Neural cell (in vitro differentiated cells): ENCODE results near the gene ACOX3. TPM values are rescaled to one million over a fixed set of nuclear protein-coding genes. Genes with fewer than 3 reads are reported as not detected.

Experiments used
- H2AFZ ChIP-seq: fragments of 200-600, 300-800 bp; sonication (generic), shearing (Covaris generic); 2 replicates; pipeline ENCODE4 v1.6.0; 2014; ENCODE audit warnings: low read depth, mild to moderate bottlenecking, antibody characterized with exemption, low read length, moderate library complexity
- H3F3A ChIP-seq: fragments of 200-600 bp; shearing (Covaris generic); 2 replicates; pipeline ENCODE4 v1.6.1; 2016; ENCODE audit warnings: mild to moderate bottlenecking, moderate library complexity, mixed read lengths, antibody characterized with exemption, low read length; ENCODE audit not compliant: insufficient read depth, poor library complexity, severe bottlenecking
- H3K27ac ChIP-seq: fragments of 200-600, 300-800 bp; sonication (generic), shearing (Covaris generic); 2 replicates; pipeline ENCODE4 v1.5.1; 2014; ENCODE audit warnings: mild to moderate bottlenecking, low read length, moderate library complexity
- H3K27me3 ChIP-seq: fragments of 300-800, 200-600 bp; sonication (generic), shearing (Covaris generic); 2 replicates; pipeline ENCODE4 v1.6.0; 2014; ENCODE audit warnings: mild to moderate bottlenecking, low read depth, low read length, moderate library complexity; ENCODE audit not compliant: insufficient read depth
- H3K36me3 ChIP-seq: fragments of 300-800, 200-600 bp; sonication (generic), shearing (Covaris generic); 2 replicates; pipeline ENCODE4 v1.5.1; 2014; ENCODE audit warnings: mild to moderate bottlenecking, antibody characterized with exemption, low read length, moderate library complexity; ENCODE audit not compliant: insufficient read depth
- H3K4me2 ChIP-seq: fragments of 300-800, 200-600 bp; sonication (generic), shearing (Covaris generic); 2 replicates; pipeline ENCODE4 v1.6.0; 2014; ENCODE audit warnings: mild to moderate bottlenecking, low read length
- H3K4me3 ChIP-seq: fragments of 300-800, 200-600 bp; sonication (generic), shearing (Covaris generic); 2 replicates; pipeline ENCODE4 v1.5.1; 2014; ENCODE audit warnings: mild to moderate bottlenecking, low read length, moderate library complexity
- H3K79me2 ChIP-seq: fragments of 200-600 bp; shearing (Covaris generic); replicated peaks from 2 replicates; pipeline ENCODE4 v1.6.0; 2014; ENCODE audit warnings: mild to moderate bottlenecking, low read length, moderate library complexity; ENCODE audit not compliant: insufficient read depth
- H3K9ac ChIP-seq: fragments of 300-800, 200-600 bp; sonication (generic), shearing (Covaris generic); 2 replicates; pipeline ENCODE4 v1.6.1; 2016; ENCODE audit warnings: mild to moderate bottlenecking, low read length, mixed read lengths
- H3K9me2 ChIP-seq: fragments of 200-600 bp; shearing (Covaris generic); 2 replicates; pipeline ENCODE4 v1.6.1; 2016; ENCODE audit warnings: mild to moderate bottlenecking, low read length, mixed read lengths; ENCODE audit not compliant: insufficient read depth
- H3K9me3 ChIP-seq: fragments of 200-600, 300-800 bp; sonication (generic), shearing (Covaris generic); 2 replicates; pipeline ENCODE4 v1.6.1; 2016; ENCODE audit warnings: mild to moderate bottlenecking, mixed run types, low read length, moderate library complexity, mixed read lengths
- H4K20me1 ChIP-seq: fragments of 200-600 bp; shearing (Covaris generic); 2 replicates; pipeline ENCODE4 v1.6.1; 2016; ENCODE audit warnings: mild to moderate bottlenecking, mixed run types; ENCODE audit not compliant: insufficient read depth
- EP300 ChIP-seq: fragments of 450-650 bp; conservative IDR thresholded peaks from 2 replicates; pipeline ENCODE4 v1.6.1; 2014; ENCODE audit warnings: antibody characterized with exemption, mild to moderate bottlenecking, moderate library complexity; ENCODE audit not compliant: poor library complexity, severe bottlenecking
- EZH2 ChIP-seq: fragments of 200-600, 300-800 bp; shearing (Covaris generic), sonication (generic); IDR thresholded peaks from 2 replicates; pipeline ENCODE4 v1.6.1; 2014; ENCODE audit warnings: antibody characterized with exemption, low read length, borderline replicate concordance, mild to moderate bottlenecking; ENCODE audit not compliant: insufficient read depth, poor library complexity, severe bottlenecking
- MXI1 ChIP-seq: fragments of 450-650 bp; conservative IDR thresholded peaks from 2 replicates; pipeline ENCODE4 v1.6.1; 2014; ENCODE audit warnings: antibody characterized with exemption, mild to moderate bottlenecking; ENCODE audit not compliant: poor library complexity, severe bottlenecking
- POLR2AphosphoS5 ChIP-seq: IDR thresholded peaks from 2 replicates; pipeline ENCODE4 v1.6.1; 2012
- RAD21 ChIP-seq: fragments of 450-650 bp; conservative IDR thresholded peaks from 2 replicates; pipeline ENCODE4 v1.6.1; 2014; ENCODE audit warnings: antibody characterized with exemption, mild to moderate bottlenecking, moderate library complexity
- SMC3 ChIP-seq: fragments of 450-650 bp; conservative IDR thresholded peaks from 2 replicates; pipeline ENCODE4 v1.6.1; 2014; ENCODE audit warnings: antibody characterized with exemption, mild to moderate bottlenecking, moderate library complexity; ENCODE audit not compliant: poor library complexity
- TAF1 ChIP-seq: IDR thresholded peaks from 2 replicates; pipeline ENCODE4 v1.6.1; 2012; ENCODE audit warnings: low read depth
- polyA plus RNA-seq: library from polyadenylated mRNA; depleted of rRNA; stranded (reverse); fragments of >200 nt; gene quantifications from 2 replicates; pipeline ENCODE4 v1.2.3, GENCODE V29; 2014
- TF ChIP-seq, protein P1 (sequence below): fragments of 450-650 bp; IDR thresholded peaks from 2 replicates; pipeline ENCODE4 v1.5.1; 2014; ENCODE audit warnings: antibody characterized with exemption, mild to moderate bottlenecking, moderate library complexity; ENCODE audit not compliant: poor library complexity, severe bottlenecking
- TF ChIP-seq, protein P2 (sequence below): IDR thresholded peaks from 2 replicates; pipeline ENCODE4 v1.6.1; 2012; ENCODE audit warnings: borderline replicate concordance

ACOX3 gene
- polyA plus RNA-seq, 1 donor from 2014 or later = 13.2 TPM

DNA sequence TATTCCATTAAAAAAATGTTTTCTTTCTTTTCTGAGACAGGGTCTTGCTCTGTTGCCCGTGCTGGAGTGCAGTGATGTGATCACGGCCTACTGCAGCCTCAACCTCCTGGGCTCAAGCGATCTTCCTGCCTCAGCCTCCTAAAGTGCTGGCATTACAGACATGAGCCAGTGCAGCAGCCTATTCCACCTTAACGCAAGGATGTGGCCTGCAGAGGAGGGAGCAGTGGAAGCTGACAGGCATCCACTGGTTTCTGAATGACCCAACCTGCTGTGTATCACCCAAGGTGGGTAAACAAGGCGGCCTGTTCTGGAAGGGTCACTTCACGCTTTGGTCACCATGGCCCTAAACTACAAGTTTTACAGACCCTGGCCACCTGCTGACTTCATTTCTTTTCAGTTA is 60.8 kb downstream of the ACOX3 start:
- Histone ChIP-seq H3K9me3 (no peaks in the 10 kb centered on the region), H3K9me2 (no peaks in the 10 kb centered on the region), H3K27me3 (no peaks in the 10 kb centered on the region), H4K20me1 (no peaks in the 10 kb centered on the region), H3K79me2 (no peaks in the 10 kb centered on the region), H3K4me2 (no peak overlapping the region), H3K9ac (no peak overlapping the region), H2AFZ (no peak overlapping the region), H3K27ac (no peak overlapping the region), H3K36me3 (no peaks in the 10 kb centered on the region), H3K4me3 (no peak overlapping the region), H3F3A (no peaks in the 10 kb centered on the region)
- no peak for TF ChIP-seq EZH2
- no peak for TF ChIP-seq TAF1
- TF ChIP-seq POLR2AphosphoS5 = no peak
- no peak for TF ChIP-seq MXI1
- TF ChIP-seq, protein P1, sequence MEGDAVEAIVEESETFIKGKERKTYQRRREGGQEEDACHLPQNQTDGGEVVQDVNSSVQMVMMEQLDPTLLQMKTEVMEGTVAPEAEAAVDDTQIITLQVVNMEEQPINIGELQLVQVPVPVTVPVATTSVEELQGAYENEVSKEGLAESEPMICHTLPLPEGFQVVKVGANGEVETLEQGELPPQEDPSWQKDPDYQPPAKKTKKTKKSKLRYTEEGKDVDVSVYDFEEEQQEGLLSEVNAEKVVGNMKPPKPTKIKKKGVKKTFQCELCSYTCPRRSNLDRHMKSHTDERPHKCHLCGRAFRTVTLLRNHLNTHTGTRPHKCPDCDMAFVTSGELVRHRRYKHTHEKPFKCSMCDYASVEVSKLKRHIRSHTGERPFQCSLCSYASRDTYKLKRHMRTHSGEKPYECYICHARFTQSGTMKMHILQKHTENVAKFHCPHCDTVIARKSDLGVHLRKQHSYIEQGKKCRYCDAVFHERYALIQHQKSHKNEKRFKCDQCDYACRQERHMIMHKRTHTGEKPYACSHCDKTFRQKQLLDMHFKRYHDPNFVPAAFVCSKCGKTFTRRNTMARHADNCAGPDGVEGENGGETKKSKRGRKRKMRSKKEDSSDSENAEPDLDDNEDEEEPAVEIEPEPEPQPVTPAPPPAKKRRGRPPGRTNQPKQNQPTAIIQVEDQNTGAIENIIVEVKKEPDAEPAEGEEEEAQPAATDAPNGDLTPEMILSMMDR = no peak
- TF ChIP-seq, protein P2, sequence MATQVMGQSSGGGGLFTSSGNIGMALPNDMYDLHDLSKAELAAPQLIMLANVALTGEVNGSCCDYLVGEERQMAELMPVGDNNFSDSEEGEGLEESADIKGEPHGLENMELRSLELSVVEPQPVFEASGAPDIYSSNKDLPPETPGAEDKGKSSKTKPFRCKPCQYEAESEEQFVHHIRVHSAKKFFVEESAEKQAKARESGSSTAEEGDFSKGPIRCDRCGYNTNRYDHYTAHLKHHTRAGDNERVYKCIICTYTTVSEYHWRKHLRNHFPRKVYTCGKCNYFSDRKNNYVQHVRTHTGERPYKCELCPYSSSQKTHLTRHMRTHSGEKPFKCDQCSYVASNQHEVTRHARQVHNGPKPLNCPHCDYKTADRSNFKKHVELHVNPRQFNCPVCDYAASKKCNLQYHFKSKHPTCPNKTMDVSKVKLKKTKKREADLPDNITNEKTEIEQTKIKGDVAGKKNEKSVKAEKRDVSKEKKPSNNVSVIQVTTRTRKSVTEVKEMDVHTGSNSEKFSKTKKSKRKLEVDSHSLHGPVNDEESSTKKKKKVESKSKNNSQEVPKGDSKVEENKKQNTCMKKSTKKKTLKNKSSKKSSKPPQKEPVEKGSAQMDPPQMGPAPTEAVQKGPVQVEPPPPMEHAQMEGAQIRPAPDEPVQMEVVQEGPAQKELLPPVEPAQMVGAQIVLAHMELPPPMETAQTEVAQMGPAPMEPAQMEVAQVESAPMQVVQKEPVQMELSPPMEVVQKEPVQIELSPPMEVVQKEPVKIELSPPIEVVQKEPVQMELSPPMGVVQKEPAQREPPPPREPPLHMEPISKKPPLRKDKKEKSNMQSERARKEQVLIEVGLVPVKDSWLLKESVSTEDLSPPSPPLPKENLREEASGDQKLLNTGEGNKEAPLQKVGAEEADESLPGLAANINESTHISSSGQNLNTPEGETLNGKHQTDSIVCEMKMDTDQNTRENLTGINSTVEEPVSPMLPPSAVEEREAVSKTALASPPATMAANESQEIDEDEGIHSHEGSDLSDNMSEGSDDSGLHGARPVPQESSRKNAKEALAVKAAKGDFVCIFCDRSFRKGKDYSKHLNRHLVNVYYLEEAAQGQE = no peak
- TF ChIP-seq EP300 = no peak
- no peak for TF ChIP-seq SMC3
- TF ChIP-seq RAD21 = no peak

DNA sequence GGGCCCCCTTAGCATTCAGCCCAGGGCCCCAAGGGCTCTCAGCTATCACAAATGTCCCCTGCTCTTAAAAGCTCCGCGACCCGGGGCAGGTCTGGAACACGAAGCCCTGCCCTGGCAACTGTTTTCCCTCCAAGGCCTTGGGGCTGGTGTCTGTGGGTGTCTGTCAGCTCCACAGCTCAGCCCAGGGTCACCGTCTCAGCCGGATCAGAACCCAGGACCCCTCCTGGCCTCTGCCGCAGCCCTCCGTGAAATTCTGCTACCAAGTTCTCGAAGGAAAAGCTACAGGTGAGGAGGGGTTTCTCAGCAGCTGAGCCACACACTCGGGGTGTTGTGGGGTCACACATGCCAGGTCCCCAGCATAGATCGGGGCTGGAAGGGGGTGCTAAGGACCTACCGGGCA is 61.2 kb downstream of the ACOX3 start:
- H3K4me2 ChIP-seq = no peak overlapping the region
- H3K27me3 ChIP-seq = no peaks in the 10 kb centered on the region
- H3K9ac ChIP-seq = no peak overlapping the region
- no peaks in the 10 kb centered on the region for H3K9me3 ChIP-seq
- H2AFZ ChIP-seq = no peak overlapping the region
- no peaks in the 10 kb centered on the region for H3K9me2 ChIP-seq
- H3K27ac ChIP-seq = no peak overlapping the region
- no peaks in the 10 kb centered on the region for H3F3A ChIP-seq
- no peaks in the 10 kb centered on the region for H3K36me3 ChIP-seq
- no peak overlapping the region for H3K4me3 ChIP-seq
- H3K79me2 ChIP-seq = no peaks in the 10 kb centered on the region
- TF ChIP-seq, protein P2 = no peak
- TF ChIP-seq RAD21 = no peak
- H4K20me1 ChIP-seq = no peaks in the 10 kb centered on the region
